HG03565 (cell line): ENCODE measurements around the gene APMAP.
"Not testable (repeated sequence)": the region's sequence is repeated elsewhere in the genome, so short reads cannot be mapped to it uniquely, and the experiment has no call there.

ENCODE experiments used
- ATAC-seq: cut with Tn5 transposase; IDR thresholded peaks from one replicate; pipeline ENCODE4 v1.9.1; 2021; ENCODE audit warnings: mild to moderate bottlenecking, moderate library complexity; ENCODE audit not compliant: unreplicated experiment

APMAP gene

DNA sequence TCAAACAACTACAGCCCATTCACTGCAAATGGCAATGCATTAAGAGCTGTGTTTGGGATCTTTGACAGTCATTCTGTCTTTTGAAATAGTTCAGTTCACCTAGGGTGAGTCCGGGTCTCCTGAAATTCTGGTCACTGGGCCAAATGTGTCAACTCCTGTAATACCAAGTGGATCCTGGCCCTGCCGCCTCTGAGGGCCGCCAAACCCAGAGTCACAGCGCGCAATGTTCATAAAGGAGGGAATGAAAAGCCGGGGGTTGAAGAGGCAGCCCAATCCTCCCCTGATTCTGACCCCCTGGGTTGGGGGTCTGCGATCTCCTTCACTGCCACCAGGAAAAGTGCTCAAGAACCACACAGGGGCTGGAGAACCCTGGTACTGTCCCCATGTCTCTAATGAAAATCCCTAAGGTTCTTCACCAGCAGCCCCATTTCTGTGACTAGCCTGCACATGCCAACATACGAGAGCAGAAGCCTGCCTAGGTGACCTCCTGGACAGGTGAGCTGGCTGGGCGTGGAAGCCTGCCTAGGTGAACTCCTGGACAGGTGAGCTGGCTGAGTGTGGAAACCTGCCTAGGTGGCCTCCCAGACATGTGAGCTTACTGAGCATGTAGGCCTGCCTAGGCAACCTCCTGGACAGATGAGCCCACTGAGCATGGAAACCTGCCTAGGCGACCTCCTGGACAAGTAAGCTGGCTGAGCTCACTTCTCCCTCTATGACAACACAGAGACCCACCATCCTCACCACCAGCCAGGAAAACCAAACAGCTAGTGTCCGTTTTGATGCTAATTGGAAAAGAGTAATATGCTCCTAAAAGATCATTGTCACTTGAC is 16.1 kb upstream of the APMAP start:
- no peak for ATAC-seq

- no peak for ATAC-seq
These were observed 15.1 kb upstream of the APMAP start for GRCh38 chr20:25007491-25008305.

DNA sequence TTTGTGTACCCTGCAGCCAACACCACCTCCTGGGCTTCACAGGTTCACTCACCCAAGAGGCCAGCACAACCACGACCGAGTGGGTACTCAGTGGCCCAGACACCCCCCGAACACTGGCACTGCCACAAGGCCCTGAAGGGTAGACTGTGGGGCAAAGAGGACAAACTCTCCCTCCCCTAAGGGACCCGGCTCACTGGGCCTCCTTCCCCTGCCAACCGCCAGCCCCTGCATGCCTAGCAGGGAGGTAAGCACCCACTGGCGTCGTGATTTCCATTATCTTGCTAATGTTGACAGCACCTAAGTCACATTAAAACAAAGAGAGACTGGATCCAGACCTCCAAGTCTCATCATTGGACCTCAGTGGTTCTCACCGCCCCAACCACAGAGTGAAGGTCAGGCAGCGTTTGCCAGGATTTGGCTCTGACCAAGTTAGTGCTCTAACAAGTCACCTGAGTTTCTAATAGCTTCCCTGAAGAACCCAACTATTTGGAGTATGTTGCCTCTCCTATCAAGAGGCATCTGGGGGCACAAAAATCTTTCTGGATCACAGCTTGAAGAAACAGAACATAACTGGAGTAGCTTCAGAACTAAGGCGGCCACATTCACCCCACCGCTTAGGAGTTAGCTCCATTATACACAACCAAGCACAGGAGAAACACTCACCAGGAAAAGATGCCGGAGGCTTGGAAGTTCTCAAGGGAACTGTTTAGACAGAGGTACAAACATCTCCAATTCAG is 14.0 kb upstream of the APMAP start:
- no peak for ATAC-seq

- no peak for ATAC-seq
These were observed 13.1 kb upstream of the APMAP start for GRCh38 chr20:25005661-25006060.

DNA sequence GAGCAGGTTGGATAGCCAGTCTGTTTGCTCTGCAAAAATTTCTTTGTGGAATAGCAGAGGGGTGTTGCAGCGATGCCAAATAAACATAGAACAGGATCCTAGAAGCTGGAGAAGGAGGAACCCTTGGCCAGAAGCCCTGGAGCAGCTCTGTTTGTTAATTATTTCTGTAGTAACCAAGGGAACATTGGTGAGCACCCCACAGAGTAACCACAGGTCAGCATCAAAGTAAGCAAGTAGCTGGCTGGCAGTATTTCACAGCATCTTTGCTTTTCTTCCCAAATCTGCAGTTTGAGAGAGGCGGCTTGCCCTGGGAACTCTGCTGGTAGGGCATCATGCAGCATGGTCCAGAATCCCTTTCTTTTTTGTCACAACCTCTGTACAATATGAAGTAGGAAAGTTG is 12.7 kb upstream of the APMAP start:
- no peak for ATAC-seq

- ATAC-seq = no peak
These were observed 10.5 kb upstream of the APMAP start for GRCh38 chr20:25003002-25003401.

DNA sequence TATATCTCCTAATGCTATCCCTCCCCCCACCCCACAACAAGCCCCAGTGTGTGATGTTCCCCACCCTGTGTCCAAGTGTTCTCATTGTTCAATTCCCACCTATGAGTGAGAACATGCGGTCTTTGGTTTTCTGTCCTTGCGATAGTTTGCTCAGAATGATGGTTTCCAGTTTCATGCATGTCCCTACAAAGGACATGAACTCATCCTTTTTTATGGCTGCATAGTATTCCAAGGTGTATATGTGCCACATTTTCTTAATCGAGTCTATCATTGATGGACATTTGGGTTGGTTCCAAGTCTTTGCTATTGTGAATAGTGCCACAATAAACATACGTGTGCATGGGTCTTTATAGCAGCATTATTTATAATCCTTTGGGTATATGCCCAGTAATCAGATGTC is 8.8 kb upstream of the APMAP start:
- ATAC-seq = not testable (repeated sequence)

- ATAC-seq = no peak
These were observed 7.8 kb upstream of the APMAP start for GRCh38 chr20:25000268-25000801.

- ATAC-seq = no peak
These were observed 7.0 kb upstream of the APMAP start for GRCh38 chr20:24999568-24999967.

DNA sequence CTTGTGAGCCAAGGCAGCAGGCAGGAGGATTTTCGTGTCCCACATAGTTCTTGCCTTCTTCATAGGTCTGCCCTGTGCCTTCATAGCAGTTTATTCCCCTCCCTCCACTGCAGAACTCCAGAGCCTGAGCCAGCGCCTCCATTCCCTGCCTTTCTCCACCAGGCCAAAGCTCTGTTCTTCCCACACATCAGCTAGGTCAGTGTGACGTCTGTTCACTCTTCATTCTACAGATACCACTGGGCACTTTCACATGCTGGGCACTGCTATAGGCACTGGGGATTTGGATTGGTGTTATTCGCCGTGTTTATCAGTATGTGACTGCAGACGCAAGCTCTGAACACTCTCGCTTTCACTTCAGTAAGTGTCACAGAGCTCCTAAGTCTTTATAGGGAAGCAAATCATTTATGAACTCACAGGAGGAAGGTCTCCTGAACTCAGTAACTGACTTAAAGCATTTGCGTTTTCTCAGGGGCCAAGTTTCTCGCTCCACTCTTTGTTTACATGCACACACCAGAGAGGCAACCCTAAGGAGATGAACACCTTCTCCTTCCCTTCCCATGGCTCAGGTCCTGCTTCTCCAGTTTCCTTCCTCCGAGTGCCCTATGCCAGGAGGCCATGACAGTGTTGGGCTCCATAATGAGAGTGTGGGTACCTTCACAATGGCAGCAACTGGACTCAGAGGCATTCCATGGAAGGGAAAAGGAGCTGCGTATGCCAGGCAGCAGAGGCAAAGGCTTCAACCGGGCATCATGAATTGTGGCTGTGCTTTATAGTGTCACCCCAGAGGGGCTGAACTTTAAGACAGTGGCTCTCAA is 6.3 kb upstream of the APMAP start:
- ATAC-seq = no peak

DNA sequence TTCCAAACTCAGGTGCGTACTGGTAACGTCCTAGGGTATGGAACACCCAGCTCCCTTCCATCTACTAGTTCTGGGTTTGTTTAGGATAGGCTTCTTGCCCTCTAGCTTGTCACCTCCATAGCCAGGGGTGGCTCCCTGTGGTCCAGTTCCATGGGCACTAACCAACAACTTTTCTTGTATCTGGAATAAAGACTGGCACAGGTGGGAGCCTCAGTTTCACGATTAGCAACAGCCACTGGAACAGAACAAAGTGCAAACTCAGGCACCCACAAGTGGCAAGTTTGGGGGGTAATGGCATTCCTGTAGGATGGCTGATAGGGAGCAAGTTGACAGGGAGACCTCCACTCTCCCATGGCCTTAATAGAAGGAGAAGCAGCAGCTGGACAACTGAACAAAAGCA is 5.6 kb upstream of the APMAP start:
- ATAC-seq = no peak

DNA sequence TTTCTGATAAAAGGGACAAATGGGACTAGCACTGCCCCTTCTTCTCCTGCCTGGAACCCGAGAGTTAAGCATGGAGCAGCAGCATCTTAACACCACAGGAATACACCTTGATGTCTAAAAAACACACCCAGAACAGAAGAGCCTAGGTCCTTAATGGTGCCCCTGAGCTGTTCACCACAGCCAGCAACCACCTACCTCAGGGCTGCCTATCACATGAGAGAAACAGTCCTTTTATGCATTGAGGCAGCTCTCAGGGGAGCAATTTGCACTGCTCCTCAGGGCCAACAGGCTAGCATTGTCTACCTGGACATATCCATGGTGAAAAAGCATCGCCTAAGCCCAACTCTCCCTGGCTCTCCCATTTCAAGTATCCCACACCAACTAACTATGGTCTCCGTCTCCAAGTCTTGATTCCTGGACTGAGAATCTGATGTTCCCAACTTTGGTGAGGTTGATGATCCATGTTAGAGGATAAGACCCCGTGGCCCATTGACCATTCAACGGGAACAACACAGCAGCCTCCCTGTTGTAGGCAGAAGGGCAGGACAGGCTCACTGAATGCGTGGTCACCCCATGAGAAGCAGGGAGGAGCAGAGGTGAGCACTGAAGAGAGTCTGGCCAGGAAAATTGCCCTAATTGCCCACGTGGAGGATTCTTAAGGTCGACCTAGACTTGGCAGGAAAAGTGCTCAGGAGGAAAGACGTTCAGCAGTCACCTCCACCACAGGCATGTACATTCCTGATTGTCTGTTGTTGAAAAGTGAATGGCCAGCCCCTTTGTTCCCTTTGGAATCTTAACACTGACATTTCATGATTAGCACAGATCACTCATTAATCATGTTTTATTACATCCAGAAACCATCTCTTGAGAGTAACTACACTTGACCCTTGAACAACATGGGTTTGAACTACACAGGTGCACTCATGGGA is 4.2 kb upstream of the APMAP start:
- no peak for ATAC-seq

DNA sequence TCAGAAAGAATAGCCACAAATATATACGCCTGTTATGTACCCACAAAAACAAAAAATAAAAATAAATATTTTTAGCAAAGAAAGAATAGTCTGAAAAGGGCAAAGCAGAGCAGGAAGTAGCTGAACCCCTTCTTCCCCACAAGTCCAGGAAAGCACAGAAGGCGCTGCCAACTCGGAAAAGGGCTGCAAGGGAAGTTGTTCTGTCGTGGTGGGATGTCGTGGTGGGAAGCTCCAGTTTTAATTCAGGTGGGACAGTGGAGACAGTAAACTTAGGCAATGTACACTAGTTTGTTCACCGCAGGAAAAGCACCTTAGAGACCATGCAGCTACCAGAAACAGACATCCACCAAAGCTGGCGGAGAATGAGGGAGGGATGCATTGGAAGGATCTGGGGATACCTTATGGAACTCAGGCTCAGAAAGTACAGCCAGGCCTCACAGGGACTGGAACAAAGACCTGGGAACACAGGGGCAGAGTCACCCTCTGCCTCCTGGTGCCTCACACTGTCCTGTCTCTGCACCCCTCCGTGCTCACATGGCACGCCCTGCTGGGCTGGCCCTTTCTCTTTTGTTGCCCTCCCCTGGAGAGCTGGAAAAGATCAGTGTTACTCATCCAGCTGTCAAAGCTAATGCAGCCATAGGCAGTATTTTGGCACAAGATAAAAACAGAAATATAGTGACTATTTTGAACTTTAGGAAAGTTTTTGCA is 3.3 kb upstream of the APMAP start:
- ATAC-seq = no peak

DNA sequence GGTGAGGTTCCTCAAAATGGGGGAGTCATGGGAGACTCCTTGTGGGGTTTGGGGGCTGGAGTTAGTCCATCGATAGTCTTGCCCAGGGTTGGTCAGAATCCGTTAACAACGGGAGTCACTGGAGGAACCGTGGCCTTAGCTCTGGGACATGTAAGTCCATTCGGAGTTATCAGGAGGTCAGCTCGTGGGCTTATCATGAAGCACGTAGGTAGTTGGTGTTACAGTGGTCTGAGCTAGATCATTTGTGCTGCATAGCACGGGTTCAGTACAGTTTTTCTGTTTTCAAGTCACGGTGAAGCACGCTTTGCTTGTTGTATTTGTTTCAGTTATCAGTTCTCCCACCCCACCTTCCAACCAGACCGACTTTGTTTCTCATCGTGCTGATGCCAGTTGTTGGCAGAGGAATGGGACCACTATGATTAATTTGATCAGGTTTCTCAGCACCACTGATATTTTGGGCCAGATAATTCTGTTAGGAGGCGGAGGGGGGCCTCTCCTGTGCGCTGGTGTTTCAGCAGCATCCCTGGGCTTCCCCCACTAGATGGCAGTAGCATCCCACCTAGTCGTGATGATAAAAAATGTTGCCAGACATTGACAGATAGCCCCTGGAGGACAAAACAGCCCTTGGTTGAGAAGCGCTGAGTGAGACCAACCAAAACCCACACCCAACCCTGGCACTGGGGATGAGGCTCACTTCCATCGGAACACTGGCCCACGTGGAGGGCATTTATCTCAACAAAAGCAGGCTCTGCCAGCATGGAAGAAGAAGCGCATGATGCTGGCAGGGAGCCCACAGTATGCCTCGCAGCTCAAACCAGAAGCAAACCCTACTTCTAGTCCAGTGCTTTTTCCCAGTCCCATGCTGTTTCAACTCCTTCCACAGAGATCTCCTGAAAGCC is 2.2 kb upstream of the APMAP start:
- no peak for ATAC-seq

DNA sequence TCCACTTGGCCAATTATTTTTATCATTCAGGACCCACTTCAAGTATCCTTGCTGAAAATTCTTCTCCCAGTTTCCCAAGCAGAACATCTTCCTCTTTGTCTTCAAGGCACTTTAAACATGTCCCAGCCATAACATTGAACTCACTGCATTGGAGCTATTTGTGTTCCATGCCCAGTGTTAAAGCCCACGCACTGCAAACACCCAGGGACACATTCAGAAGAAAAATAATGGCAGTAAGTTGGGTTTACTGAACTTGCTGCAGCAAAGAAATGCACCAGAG is 1.6 kb upstream of the APMAP start:
- no peak for ATAC-seq

- no peak for ATAC-seq
These were observed 1.0 kb upstream of the APMAP start for GRCh38 chr20:24993337-24994185.

GRCh38 chr20:24991897-24992486 is 559 bp downstream of the APMAP start:
- peak; percentile 3 for ATAC-seq
